Adrenal gland (tissue), 5 donors: Measurements from ENCODE around the gene EEF1E1.

Experiments used
- POLR2A ChIP-seq, 2 donors: fragments of 450-650 bp; IDR thresholded peaks; one replicate each; pipeline ENCODE4 v1.6.1; 2017; ENCODE audit warnings: antibody characterized with exemption in 2 of 2, mild to moderate bottlenecking in 2 of 2, moderate library complexity in 1 of 2
- TF ChIP-seq, protein P1 (sequence below), 6 experiments: fragments of 450-650 bp in 4 of 6; fragments of 200-600 bp in 2 of 6; sonication (generic) in 1 of 6; IDR thresholded peaks; 1 replicate in 5 of 6; 2 replicates in 1 of 6; pipeline versions ENCODE4 v1.5.1 to v1.8.0; 2016 to 2021; ENCODE audit warnings: antibody characterized with exemption in 6 of 6, mild to moderate bottlenecking in 2 of 6, moderate library complexity in 1 of 6
- donor health status: DM: no; HTN: no; CAD: no.

DNA sequence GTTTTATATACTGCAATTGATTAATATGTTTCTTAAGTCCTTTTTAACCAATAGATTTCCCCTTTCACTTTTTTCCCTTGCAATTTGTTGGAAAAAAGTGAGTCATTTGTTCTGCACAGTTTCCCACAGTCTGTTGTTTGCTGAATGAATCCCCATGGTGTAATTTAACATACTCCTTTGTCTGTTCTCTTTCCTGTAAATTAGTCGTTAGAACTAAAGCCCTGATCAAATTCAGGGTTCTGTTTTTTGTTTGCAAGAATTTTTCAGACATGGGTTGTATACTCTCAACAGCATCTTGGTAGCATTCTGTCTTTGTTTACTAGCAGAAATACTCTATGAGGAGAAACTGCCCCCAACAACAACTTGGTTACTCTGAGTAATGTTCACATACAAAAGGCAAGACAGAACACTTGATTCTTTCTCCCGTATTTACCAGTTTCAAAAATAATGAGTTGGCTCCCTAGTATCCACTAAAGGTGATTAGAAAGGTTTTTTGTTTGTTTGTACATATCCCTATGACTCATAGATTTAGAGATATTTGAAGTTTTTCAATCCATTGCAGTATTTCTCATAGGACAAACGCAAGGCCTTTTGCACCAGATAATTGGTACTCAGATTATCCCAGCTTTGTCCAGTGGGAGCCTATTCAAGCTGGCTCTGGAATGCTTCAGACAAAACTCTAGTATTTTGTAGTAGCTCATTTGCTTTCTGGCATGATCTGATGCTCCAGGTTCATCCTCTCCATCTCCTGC, 54.6 kb downstream of the EEF1E1 start:
- TF ChIP-seq, protein P1, sequence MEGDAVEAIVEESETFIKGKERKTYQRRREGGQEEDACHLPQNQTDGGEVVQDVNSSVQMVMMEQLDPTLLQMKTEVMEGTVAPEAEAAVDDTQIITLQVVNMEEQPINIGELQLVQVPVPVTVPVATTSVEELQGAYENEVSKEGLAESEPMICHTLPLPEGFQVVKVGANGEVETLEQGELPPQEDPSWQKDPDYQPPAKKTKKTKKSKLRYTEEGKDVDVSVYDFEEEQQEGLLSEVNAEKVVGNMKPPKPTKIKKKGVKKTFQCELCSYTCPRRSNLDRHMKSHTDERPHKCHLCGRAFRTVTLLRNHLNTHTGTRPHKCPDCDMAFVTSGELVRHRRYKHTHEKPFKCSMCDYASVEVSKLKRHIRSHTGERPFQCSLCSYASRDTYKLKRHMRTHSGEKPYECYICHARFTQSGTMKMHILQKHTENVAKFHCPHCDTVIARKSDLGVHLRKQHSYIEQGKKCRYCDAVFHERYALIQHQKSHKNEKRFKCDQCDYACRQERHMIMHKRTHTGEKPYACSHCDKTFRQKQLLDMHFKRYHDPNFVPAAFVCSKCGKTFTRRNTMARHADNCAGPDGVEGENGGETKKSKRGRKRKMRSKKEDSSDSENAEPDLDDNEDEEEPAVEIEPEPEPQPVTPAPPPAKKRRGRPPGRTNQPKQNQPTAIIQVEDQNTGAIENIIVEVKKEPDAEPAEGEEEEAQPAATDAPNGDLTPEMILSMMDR (IDR thresholded peaks at IDR 0.05), result no peak
- TF ChIP-seq POLR2A (IDR thresholded peaks at IDR 0.05), result no peak
